Right ventricle myocardium inferior (tissue), 1 donor: ENCODE results near the gene COIL. TPM values are rescaled to one million over a fixed set of nuclear protein-coding genes. Genes with fewer than 3 reads are reported as not detected.

ENCODE experiments used
- ATAC-seq: fragments of 200-7000 bp; cut with Tn5 transposase; one replicate; pipeline ENCODE4 v1.9.1; 2020; ENCODE audit warnings: mild to moderate bottlenecking, moderate library complexity
- DNase-seq: peaks from one replicate; pipeline ENCODE4 v3.0.0; 2021; ENCODE audit errors: missing footprints
- intact Hi-C: fragments of 100-400 bp; cut with DNase I; formaldehyde crosslinking; loops from one replicate; pipeline ENCODE4 v1.11.0; 2022
- total RNA-seq: library from RNA; stranded (reverse); fragmentation: NEBNext Ultra II Directional; extraction: Animal tissue kit (Norgen Biotek cat#: 25700); gene quantifications from one replicate; pipeline ENCODE4 v1.2.1, GENCODE V29; 2021
- donor health status: DM: no; HTN: yes; CAD: no; lungs with severe emphysema.

The COIL gene
- total RNA-seq, 1 donor from 2014 or later = 8.7 TPM

DNA sequence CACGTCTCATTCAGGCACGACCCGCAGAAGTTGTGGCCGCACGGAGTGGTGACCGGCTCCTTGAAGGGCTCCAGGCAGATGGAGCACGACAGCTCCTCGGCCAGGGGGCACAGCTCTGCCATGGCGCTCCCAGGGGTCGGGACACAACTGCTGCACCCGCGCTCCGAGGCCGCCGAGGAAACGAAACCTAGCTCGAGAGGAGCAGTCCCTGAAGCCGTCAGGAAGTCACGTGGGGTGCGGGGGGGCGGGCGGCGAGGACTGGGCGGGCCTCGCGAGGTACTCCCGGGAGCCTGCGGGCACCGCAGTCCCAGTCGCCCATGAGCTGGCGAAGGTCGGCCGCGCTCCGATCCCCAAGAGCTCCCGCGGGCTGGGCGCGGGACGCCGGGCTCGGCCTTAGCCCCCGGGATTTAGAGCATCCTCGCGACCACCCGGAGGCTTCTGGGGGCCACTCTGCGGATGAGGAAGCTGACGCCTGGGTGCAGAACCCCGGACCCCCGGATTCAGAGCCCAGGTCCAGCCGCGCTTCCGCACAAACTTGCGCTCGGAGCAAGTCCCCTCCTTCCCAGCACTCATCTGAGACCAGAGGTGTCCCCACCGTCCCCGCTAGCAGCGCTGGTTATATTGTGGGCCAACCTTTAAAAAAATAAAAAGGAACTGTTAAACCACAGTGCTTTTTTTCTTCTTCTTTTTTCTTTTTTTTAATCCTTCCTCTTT lies 46.8 kb downstream of the COIL start, which contains the start of gene TRIM25:
Gene TRIM25 (minus strand): TSS at position 183 of the 714 bp plus-strand sequence. CDS start 61 bp downstream, at position 122.
- DNase-seq (peak; percentile 96), ATAC-seq (peak; percentile 97)
- intact Hi-C loops = no loop called here

GRCh38 chr17:56913353-56913866 lies 47.4 kb downstream of the COIL start:
- ATAC-seq (peak; percentile 53), DNase-seq (no peak)
- intact Hi-C loops = no loop called here

GRCh38 chr17:56913000-56913311 lies 47.9 kb downstream of the COIL start:
- intact Hi-C loops = no loop called here
- DNase-seq = no peak
- ATAC-seq = no peak

DNA sequence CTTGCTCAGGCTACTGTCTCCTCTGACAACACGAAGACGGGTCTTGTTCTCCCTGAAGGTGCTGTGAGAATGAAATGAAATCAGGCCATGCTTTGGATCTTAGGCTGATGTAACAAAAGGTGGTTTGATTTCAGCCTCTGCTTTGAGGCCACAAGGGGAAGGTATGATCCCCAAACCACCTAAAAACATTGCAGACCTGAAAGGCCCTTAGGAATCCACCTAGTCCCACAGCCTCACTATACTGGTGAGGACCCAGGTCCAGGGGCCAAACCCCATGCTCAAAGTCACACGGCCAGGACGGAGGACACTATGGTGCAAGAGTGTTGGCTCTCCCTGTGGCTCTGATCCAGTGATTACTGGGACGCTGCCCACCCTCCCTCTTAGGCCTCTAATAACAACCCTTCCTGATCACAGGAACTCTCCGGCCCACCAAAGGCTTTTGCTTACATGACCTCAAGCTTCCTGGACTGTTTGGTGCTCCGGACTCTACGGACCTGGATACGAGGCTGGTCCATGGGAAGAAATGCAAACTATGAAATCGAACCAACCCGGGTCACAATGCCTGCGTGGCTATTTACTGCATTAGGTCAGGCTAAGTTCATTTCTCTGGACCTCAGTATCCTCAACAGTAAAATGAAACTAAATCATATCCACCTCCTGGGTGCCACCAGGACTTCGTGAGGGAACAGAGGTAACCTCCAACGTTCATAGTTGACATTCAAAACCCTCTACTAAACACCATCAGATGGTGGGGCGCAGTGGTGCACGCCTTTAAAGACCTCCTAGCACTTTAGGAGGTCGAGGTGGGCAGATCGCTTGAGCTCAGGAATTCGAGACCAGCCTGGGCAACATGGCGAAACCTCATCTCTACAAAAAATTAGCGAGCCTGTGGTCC lies 48.5 kb downstream of the COIL start:
- DNase-seq = no peak
- ATAC-seq = no peak
- intact Hi-C loops = no loop called here

DNA sequence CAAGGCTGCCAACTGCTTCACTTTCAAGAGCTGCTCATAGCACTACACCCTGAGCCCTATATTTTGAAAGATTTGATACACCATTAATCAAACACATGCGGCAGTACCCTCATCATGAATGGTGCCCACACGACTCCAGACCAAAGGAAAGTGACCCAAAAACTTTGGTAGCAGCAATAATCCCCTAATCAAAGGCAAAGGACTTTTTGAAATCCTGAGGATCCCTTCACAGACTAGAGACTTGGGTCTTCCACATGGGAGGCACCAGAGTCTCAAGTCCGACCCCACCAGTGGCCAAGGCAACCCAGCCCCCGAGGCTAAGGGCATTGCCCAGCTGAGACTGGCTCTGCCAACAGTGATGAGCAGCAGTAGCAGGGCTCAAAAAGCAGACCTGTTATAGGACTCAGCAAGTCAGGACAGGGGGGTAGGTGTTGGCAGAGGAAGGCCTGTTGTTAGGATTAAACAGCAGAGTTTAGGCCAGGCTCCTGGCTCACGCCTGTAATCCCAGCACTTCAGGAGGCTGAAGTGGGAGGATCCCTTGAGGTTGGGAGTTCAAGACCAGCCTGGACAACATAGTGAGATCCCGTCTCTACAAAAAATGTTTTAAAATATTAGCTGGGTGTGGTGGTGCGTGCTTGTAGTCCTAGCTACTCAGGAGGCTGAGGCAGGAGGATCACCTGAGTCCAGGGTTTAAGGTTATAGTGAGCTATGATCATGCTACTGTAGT lies 50.2 kb downstream of the COIL start:
- ATAC-seq = no peak
- no peak for DNase-seq
- intact Hi-C loops = no loop called here

GRCh38 chr17:56909742-56910508 lies 50.9 kb downstream of the COIL start:
- DNase-seq = no peak
- no peak for ATAC-seq
- intact Hi-C loops = no loop called here

DNA sequence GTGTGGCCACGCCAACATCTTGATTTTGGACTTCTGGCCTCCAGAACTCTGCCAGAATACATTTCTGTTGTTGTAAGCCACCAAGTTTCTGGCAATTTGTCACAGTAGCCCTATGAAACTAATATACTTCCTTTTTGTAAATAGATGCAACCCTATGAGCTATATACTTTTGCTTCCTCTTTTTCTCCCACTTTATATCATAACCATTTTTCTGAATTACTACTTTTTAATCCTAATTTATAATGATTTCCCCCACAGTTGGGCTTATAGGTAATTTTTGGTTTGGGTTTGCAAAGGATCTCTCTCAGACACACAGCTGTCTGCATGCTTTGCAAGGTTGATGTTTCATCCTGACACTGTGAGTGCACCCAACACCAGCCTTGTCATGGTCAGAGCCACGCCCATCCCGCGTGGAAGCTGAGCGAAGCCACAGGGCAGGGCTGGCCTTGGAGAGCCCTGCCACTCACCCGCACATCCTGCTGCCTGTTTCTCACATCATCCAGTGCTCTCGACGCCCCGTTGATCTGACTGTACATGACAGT lies 52.8 kb downstream of the COIL start:
- peak; percentile 93 for DNase-seq
- intact Hi-C loops = no loop called here
- ATAC-seq = peak; percentile 56

GRCh38 chr17:56903560-56903959 lies 57.3 kb downstream of the COIL start:
- intact Hi-C loops = no loop called here
- no peak for ATAC-seq

DNA sequence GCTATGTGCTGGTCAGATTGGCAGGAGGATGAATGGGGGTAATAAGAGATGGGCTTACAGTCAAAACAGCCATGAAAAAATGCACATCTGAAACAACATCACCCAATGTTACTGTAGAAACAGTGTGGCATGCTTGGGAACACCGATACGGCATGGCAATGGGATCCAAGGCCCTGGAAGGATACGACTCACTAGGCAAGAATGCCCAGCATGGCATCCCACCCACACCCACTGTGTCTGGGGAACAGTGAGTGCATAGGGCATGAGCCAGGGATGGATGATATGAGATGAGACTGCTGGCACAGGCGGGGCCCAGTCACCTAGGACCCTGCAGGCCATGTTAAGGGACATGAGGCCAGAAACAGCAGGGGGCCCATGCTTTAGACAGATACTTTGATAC lies 58.5 kb downstream of the COIL start:
- DNase-seq = no peak
- ATAC-seq = no peak
- intact Hi-C loops = no loop called here

More at GRCh38 chr17:56903560-56903959, 57.3 kb downstream of the COIL start:
- DNase-seq = no peak

DNA sequence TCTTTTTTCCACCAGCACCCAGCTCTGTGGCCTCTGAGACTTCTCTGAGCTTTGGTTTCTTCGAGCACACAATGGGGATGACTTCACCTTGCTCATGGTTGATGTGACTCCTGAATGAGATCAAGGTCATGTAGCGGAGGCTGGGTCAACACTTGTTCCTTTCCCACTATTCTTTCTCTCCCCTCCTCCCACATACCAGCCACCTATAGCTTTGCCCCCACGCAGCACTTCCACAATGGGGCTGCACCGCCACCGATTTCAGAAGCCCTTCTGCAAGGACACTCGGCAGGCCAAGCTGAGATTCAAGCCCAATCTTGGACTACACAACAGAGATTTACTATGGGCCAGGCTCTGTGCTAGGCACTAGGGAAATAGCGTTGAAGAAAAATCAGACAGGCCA lies 61.4 kb downstream of the COIL start:
- ATAC-seq = no peak
- intact Hi-C loops = no loop called here
- no peak for DNase-seq

DNA sequence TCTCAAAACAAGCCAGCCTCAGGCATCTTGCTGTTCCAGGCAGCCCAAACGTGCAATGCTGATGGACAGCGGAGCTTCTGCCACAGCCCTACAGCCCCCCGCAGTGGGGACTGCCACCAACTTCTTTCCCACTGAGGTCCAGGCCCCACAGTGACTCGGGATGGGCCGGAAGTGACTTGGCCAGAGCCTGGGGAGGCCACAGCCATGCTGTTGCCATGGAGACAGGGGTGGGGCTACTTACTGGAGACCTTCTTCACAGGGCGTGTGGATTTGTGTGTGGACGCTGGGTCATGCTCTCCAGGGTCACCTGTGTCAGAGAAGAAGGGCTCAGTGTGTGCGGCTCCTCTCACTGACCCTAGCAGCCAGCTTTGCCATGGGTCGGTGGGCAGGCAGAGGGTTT lies 62.0 kb downstream of the COIL start:
- DNase-seq (no peak), ATAC-seq (no peak)
- intact Hi-C loops = no loop called here

- DNase-seq = no peak
- no peak for ATAC-seq
- intact Hi-C loops = no loop called here
Observed at GRCh38 chr17:56897646-56898424, 63.0 kb downstream of the COIL start.

- no peak for ATAC-seq
- intact Hi-C loops = no loop called here
- DNase-seq = no peak
Observed at GRCh38 chr17:56896968-56897359, 63.9 kb downstream of the COIL start.

DNA sequence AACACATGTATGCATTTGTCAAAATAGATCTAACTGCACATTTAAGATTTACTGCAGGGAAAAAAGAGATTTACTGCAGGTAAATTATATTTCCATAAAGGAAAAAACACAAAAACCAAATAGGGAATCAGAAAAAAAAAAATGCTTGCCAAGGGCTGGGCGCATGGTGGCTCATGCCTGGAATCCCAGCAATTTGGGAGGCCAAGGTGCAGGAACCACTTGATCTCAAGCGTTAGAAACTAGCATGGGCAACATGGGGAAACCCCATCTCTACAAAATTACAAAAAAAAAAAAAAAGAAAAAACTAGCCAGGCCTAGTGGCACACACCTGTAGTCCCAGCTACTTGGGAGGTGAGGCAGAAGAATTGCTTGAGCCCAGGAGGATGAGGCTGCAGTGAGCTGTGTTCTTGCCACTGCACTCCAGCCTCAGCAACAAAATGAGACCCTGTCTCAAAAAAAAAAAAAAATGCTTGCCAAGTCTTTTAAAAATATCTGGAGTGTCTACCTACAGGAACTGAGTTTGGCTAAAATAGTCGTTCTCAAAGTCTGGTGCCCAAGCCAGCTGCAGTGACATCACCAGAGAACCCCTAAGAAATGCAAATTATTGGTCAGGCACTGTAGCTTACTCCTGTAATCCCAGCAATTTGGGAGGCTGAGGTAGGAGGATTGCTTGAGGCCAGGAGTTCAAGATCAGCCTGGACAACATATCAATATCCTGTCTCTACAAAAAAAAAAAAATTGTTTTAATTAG lies 64.5 kb downstream of the COIL start:
- intact Hi-C loops = no loop called here
- no peak for ATAC-seq
- no peak for DNase-seq

- no peak for ATAC-seq
- no peak for DNase-seq
- intact Hi-C loops = loop anchor here (5.0 kb wide), 1 partner anchor 42 kb away; no protein-coding TSS in a partner anchor
Observed at GRCh38 chr17:56894859-56895455, 65.9 kb downstream of the COIL start.

DNA sequence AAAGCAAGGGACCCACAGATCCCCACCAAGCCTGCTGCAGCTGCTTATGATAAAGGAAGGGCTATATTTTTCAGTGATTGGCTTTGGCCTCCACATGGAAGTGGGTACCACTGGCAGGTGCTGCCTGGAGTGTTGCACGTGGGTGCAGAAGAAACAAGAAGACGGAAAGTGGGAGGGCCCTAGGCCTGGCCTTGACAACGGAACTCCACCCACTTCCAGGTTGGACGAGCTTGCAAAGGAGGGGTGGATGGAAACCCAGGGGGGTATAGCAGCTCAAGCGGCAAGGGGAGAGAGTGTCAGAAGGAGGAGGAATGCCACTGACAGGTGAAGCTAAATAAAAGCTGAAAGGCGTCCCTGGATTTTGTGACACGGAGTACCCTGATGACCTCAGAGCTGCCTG lies 67.3 kb downstream of the COIL start:
- ATAC-seq (no peak), DNase-seq (no peak)
- intact Hi-C loops = loop anchor here (5.0 kb wide), 1 partner anchor 44 kb away; no protein-coding TSS in a partner anchor
